ENCODE results near the gene PHACTR4.
"Not testable (repeated sequence)": the region's sequence is repeated elsewhere in the genome, so short reads cannot be mapped to it uniquely, and the experiment has no call there.

PHACTR4 gene

DNA sequence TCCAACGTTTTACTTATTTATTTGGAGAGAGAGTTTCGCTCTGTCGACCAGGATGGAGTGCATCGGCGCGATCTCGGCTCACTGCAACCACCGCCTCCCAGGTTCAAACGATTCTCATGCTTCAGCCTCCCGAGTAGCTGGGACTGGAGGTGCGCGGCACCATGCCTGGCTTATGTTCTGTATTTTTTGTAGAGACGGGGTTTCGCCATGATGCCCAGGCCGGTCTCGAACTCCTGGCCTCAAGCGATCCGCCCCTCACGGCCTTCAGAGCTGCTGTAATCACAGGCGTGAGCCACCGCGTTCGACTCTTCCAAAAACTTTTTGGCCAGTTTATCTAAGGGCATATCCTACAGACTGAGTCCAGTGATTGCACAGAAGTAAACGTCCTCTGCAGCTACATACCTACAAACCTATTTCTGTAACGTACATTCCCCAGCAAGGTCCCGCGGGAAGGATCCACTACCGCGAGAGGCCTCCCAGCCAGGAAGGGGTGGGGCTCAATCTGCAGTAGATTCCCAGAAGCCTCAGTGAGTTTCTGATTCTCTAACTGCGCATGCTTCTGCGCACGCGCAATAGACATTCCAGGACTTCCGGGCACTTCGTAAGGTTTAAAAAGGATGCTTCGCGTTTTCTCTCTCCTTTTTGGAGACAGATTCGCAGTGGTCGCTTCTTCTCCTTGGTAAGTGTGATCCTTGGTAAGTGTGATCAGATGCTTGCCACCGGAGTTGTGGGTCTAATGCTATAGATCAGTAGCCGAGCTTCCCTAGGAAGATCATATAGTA is 136.1 kb downstream of the PHACTR4 start, which contains the start of gene RCC1:
Gene RCC1 (plus strand): TSS at position 638 of the 782 bp plus-strand sequence. CDS start 23,824 bp downstream, outside the sequence.
- DNase-seq, result peak; percentile 98

DNA sequence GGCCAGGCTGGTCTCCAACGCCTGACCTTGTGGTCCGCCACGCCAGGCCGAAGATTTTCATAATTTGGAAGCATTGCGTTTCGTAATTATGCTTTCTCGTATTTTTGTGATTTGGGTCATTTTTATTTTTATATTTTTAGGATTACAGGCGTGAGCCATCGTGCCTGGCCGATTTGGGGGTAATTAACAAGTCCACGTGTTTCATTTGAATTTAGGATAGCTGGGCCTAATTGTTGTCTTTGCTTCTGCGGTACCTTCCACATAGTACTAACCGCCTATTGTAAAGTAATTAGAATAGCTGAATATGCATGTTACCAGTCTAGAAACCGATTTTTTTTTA is 137.3 kb downstream of the PHACTR4 start:
- no peak for DNase-seq

DNA sequence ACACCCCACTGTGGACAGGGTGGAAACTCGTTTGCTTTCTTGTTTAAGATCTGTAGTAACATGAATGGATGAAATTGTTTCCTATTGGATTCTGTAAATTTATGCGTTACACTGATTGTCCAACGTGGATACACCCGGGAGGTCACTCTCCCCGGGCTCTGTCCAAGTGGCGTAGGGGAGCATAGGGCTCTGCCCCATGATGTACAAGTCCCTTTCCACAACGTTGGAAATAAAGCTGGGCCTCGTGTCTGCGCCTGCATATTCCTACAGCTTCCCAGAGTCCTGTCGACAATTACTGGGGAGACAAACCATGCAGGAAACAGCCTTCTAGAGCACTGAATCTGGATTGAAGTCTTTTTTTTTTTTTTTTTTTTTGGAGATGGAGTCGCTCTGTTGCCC is 137.7 kb downstream of the PHACTR4 start:
- DNase-seq, result no peak

DNA sequence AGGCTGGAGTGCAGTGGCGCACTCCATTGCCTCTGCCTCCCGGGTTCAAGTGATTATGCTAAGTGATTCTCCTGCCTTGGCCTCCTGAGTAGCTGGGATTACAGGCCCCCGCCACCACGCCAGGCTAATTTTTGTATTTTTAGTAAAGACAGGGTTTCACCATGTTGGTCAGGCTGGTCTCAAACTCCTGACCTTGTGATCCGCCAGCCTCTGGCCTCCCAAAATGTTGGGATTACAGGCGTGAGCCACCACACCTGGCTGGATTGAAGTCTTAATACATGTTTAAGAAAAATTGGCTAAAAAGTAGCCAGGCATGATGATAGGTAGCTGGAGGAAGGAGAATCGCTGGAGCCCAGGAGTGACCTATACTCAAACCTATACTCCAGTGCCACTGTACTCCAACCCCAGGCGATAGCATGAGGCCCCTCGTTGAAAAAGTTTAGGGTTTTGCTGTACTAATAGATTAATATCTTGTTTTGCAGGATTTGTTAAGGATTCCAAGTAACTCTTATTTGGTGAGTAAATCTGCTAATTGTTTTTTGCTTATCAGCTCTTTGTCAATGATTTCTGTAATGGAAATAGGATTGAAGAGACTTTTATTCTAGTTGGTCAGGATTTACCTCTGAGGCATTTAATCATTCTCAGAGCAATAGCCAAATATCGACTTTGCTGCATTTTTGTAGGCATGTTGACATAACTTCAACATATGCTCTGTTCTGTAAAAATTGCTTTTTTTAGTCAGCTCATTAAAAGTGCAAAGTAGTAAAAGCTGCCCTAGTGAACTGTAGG is 138.3 kb downstream of the PHACTR4 start:
- no peak for DNase-seq

DNA sequence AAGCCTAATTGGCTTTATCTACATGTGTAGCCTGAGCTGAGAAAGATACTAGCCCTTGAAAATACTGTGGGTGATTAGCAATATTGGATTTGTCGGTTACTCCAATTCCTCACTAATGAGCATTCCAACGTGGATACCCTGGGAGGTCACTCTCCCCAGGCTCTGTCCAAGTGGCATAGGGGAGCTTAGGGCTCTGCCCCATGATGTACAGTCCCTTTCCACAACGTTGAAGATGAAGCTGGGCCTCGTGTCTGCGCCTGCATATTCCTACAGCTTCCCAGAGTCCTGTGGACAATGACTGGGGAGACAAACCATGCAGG is 138.9 kb downstream of the PHACTR4 start:
- no peak for DNase-seq

DNA sequence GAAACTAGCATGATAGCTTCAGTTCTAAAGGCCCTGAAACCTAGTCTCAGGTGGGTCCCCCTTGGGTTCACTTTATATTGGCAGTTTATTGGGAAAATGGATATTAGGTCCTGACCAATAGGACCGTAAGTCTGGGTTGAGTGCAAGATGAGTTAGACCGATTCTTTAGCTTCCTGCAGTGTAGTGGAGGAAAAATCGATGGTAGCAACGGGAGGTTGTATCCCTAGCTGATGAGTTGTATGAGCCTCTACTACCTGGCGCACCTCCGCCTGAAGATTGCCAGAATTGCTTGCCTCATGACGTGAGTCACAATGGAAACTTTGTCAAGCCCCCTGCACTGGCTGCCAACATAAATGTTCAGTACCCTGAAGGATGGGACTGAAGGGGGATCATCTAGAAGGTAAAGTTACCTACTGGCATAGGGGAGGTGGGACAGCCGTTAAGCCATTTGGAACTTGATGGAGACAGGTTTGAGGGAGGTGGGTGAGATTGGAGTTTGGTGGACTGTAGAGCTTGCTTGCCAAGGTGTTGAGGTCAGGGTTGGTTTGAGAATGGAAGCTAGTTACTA is 140.2 kb downstream of the PHACTR4 start:
- DNase-seq, result peak; percentile 25

DNA sequence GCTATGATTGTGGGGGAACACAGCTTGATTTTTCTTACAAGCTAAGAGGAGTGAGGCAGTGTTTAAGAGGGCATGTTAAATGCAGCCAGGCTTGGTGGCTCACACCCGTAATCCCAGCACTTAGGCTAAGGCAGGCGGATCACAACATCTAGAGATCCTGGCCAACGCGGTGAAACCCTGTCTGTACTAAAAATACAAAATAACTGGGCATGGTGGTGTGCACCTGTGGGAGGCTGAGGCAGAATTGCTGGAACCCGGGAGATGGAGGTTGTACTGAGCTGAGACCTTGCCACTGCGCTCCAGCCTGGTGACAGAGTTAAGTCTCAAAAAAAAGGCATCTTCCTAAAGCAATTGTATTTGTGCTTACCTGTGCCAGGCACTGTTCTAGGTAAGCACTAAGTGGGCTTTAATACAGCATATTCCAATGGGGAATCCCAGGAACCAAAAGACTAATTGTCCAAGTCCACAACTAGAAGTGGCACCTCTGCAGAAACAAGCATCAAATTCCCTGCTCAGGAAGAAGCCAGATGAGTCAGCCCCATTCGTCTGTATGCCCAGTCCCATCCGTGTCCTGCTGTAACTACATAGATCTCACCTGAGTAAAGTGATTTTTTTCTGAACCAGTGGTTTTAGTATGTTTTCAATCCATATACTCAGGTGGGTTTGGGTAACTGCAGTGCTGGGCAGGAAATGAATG is 140.9 kb downstream of the PHACTR4 start:
- peak; percentile 43 for DNase-seq

DNA sequence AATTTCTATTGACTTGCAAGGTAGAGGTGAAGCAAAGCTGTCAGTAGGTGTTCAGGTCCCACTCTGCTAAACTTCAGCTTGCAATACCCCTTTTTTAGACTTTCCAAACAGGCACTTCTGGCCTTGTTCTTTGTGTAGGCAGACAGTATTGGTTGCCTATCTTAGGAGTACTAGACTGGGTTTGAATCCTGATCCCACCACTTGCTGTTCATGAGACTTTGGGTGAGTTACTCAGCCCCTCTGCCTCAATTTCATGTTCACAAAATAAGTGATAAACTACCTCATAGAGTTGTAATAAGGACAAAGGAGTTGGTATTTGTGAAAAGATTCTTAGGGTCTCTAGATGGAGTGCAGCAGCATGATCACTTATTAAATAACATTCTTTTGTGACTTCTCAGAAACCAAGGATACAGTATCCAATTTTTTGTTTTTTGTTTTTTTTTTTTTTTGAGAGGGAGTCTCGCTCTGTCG is 141.5 kb downstream of the PHACTR4 start:
- DNase-seq, result no peak

DNA sequence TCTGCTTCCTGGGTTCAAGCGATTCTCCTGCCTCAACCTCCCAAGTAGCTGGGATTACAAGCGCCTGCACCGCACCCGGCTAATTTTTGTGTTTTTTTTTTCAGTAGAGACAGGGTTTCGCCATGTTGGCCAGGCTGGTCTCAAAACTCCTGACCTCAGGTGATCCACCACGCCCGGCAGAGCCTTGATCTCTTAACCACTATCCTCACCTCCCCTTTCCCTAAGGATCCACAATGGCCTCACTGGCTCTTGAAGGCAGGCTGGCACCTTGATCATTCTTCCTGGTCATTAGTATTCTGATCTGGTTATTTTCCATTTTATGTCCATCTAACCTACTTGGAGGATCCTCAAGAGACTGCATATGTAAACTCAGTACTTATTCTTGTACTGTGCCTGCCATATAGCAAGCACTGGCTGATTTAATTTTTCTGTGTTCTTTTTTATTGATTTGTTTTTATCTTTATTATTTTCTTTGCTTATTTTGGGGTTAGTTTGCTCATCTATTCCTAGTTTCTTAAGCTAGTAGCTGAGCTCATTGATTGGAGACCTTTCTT is 142.6 kb downstream of the PHACTR4 start:
- DNase-seq, result no peak

DNA sequence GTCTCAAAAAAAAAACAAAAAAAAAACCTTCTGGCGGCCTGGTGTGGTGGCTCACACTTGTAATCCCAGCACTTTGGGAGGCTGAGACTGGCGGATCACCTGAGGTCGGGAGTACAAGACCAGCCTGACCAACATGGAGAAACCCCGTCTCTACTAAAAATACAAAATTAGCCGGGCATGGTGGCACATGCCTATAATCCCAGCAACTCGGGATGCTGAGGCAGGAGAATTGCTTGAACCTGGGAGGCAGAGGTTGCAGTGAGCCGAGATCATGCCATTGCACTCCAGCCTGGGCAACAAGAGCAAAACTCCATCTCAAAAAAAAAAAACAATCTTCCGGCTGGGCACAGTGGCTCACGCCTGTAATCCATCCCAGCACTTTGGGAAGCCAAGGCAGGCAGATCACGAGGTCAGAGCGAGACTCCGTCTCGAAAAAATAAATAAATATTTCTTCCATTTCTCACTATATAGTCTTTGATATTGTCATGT is 144.9 kb downstream of the PHACTR4 start:
- DNase-seq, result not testable (repeated sequence)

DNA sequence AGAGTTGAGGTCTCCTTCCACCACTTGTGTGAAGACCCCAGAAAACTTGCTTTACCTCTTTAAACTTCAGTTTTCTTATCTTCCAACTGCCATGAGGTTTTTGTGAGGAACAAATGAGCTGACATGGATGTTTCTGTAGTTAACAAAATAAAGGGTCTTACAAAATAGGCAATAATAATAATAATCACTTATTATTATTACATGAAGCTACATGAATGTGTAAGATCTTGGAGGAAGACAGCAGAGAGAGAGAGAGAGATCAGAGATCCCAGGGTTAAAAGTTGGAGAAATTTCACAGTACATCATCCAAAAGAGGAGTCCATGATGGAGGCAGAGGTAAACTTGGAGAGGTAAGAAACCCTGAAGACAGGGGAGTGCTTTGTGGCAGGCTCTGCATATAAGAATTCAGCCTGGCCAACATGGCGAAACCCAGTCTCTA is 147.0 kb downstream of the PHACTR4 start:
- DNase-seq, result no peak

DNA sequence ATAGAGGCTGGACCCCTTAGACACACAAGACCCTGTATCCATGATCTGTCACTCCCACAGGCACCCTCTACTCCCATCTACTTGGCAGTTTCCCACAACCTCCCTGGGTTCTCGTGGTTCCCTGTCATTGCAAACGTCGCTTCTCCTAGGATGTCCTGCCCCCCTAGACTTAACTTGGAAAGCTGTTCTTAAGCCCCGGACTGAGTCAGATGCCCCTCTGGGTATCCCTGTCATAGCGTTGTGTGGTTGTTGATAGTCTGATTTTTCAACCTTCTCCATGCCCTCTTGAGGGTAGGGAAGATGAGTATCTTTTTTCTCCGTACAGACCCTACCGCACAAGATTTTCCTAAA is 148.1 kb downstream of the PHACTR4 start:
- no peak for DNase-seq

DNA sequence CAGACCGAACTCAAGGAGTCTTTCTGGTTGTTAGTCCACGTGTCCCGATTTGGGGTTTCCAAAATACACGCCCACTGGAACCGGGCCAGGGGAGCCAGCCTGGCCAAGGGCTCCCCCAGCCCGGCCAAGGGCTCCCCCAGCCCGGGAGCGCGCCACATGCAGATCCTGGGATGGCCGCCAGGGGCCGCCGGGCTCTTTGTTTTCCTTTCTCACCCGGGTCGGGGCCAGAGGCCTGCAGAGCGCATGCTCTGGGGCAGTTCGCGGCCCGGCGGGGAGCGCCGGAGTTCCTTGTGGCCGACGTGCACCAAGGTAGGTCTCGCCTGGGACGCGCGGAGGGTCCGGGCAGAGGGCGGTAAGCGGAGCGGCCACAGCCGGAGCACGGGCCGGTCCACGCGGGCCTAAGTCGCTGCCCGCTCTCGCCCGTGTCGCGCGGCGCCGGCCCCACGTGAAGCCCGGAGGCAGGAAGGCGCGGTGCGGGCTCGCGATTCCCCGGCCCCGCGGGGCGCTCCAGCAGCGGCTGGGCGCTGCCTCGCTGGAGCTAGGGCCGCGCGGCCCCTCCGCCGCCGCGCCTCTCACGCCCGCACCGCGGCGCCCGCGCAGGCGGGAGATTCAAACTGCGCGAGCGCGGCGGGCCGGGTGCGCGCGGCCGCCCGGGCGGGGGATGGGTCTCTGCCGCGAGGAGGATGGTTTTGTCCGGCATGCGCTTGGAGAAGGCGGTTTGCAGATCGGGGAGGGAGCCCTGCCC is 148.6 kb downstream of the PHACTR4 start:
- peak; percentile 90 for DNase-seq

DNA sequence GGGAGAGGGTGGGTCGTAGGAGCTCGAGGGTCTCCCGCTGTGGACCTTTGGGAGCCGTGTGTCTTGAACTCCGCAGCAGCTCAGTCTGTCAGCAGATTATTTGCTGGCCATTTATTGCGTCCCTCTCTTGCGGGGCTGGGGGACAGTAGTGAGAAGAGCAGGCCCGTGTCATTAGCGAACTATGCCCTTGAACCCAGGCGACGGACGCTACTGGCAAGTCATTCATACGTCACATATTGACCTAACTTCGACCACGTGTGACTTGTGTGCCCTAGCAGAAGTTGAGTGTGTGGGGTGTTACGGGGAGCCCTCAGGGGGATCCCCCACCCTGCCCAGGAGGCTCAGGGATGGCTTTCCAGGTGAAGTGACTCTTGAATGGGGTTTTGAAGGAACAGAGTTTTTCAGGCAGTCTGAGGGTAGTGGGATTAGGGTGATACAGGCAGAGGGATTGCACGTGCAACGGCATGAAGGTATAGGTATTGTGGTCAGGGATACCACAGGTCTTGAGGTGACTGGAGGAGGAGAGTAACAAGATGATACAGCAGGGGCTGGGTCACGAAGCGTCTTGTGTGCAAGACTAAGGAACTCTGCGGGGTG is 149.3 kb downstream of the PHACTR4 start:
- DNase-seq, result peak; percentile 40

DNA sequence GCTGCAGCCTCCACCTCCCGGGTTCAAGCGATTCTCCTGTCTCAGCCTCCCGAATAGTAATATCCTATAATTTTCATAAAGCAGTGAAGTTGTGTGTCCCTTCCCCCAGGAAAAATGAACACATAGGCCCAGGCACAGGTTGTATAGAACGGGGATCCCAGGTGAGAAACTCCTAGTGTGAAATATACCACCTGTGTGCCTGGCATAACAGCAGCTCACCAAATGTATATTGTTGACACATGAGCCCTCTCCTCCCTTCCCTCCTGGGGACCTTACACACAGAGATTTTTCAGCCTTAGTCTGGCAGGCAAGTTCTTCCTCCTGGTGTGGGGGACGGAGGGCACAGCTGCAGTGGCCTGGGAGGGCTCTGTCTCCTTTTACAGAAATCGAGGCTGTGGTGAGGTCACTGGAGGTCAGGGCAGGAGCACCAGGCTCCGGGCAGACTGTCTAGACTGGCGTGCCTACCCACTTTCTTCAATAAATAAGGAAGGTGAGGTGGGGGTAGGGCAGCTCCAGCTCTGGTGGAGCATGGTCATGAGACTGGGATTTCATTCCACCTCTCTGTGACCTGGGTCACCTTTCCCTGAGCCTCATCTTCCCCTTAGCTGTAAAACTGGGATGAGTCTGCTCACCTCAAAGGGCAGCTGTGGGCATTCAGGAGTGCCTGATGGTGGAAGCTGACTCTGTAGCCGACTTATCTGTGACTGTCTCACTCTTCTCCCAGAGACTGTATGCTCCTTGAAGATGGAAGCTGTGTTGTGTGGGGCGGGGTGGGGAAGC is 150.6 kb downstream of the PHACTR4 start:
- no peak for DNase-seq

DNA sequence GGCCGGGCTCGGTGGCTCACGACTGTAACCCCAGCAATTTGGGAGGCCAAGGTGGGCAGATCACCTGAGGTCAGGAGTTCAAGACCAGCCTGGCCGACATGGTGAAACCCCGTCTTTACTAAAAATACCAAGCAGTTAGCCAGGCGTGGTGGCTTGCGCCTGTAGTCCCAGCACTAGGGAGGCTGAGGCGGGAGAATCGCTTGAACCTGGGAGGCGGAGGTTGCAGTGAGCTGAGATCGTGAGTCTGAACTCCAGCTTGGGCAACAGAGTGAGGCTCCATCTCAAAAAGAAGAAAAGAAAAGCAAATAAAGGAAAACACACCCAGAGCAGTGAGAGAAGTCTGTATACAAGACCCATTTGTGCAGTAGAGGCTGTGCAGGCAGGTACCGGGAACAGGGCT is 151.3 kb downstream of the PHACTR4 start:
- not testable (repeated sequence) for DNase-seq

DNA sequence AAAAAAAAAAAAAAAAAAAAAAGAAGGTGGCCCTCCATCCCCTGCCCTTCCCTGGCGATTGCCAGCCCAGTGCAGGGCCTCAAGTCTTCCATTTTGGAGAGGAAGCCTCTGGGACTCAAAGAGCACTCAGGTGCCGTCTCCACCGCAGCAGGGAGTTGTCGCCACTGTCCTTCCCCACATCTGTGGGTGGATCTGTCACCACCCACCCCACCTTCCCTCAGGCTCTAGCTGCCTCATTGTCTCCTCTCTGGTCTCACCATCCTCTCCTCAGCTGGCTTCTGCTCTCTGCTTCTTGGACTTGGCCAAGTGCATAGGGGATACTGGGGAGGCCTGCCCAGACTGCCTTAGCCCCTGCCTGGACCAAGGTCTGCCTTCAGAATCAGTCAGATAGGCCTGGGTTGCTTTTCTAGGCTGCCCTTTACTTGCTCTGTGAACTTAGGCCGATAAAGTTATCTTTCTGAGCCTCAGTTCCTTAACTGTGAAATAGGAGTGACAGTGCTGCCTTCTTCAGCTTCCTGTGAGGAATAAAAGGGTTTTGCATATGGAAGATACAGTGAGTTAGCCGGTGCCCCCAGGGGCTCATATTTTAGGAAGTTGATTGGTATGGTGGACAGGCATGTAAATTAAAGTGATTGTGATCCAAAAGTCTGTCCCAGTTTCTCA is 152.1 kb downstream of the PHACTR4 start:
- no peak for DNase-seq

DNA sequence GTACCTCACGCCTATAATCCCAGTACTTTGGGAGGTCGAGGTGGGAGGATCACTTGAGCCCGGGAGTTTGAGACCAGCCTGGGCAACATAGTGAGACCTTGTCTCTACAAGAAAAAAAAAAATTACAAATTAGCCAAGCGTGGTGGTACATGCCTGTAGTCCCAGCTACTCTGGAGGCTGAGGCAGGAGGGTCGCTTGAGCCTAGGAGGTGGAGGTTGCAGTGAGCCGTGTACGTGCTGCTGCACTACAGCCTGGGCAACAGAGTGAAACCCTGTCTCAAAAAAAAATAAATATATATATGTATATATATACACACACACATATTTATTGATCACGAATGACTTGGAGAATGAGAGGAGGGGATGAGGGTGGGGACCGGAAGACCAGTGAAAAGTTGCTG is 153.0 kb downstream of the PHACTR4 start:
- DNase-seq, result not testable (repeated sequence)

DNA sequence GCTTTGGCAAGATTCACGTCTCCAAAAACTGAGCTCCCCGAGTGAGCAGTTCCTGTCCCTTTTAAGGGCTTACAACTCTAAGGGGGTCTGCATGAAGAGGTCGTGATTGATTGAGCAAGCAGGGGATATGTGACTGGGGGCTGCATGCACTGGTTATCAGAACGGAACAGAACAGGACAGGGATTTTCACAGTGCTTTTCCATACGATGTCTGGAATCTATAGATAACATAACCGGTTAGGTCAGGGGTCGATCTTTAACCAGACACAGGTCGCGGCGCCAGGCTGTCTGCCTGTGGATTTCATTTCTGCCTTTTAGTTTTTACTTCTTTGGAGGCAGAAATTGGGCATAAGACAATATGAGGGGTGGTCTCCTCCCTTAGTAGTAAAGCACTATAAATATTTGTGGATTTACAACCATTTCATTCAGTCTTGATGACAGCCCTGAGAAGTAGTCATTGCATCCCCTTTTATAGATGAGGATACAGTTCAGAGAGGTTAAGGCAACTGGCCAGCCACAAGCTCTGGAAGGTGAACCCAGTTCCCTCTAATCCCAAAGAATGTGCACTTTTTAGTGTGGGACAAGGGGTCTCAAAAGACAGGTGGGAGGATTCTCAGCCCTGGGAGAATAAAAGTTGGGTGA is 155.6 kb downstream of the PHACTR4 start:
- DNase-seq, result not testable (repeated sequence)

DNA sequence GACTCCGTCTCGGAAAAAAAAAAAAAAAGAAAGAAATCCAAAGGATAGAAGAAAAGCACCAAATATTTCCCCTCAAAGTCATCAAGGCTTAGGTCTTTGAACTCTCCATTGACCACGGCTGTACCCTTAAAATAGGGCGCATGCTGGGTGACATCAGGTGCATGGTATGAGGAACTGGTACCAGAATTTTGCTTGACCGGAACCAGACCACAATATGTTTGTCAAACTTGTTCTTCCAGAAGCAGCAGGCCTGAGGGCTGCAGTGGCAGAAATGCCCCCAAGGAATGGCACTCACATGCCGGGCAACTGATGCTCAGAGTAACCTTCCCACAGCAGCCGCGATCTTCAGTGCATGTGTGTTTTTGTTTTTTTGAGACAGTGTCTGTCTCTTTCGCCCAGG is 157.3 kb downstream of the PHACTR4 start:
- no peak for DNase-seq
